Ishikawa (cell line): ENCODE results near the gene KPNA6.

ENCODE experiments used
- CEBPB ChIP-seq: IDR thresholded peaks from 2 replicates; pipeline ENCODE4 v1.6.1; 2012
- CREB1 ChIP-seq: IDR thresholded peaks from 2 replicates; pipeline ENCODE4 v1.6.1; 2012; ENCODE audit warnings: low read depth
- EGR1 ChIP-seq: IDR thresholded peaks from 2 replicates; pipeline ENCODE4 v1.6.1; 2012
- EP300 ChIP-seq: IDR thresholded peaks from 2 replicates; pipeline ENCODE4 v1.6.1; 2012; ENCODE audit warnings: borderline replicate concordance
- FOXM1 ChIP-seq: IDR thresholded peaks from 2 replicates; pipeline ENCODE4 v1.6.1; 2012; ENCODE audit warnings: low read depth, borderline replicate concordance
- NFIC ChIP-seq: IDR thresholded peaks from 2 replicates; pipeline ENCODE4 v1.6.1; 2012
- RAD21 ChIP-seq: IDR thresholded peaks from 2 replicates; pipeline ENCODE4 v1.6.1; 2012; ENCODE audit warnings: low read depth
- TAF1 ChIP-seq: IDR thresholded peaks from 2 replicates; pipeline ENCODE4 v1.6.1; 2012; ENCODE audit warnings: low read depth, mild to moderate bottlenecking
- TEAD4 ChIP-seq: IDR thresholded peaks from 2 replicates; pipeline ENCODE4 v1.6.1; 2012
- YY1 ChIP-seq: IDR thresholded peaks from 2 replicates; pipeline ENCODE4 v1.6.1; 2012; ENCODE audit warnings: low read depth
- ZBTB7A ChIP-seq: IDR thresholded peaks from 2 replicates; pipeline ENCODE4 v1.6.1; 2012; ENCODE audit warnings: low read depth
- TF ChIP-seq, protein P1 (sequence below): IDR thresholded peaks from 2 replicates; pipeline ENCODE4 v1.6.1; 2012
- TF ChIP-seq, protein P2 (sequence below): IDR thresholded peaks from 2 replicates; pipeline ENCODE4 v1.6.1; 2012; ENCODE audit warnings: low read depth, mild to moderate bottlenecking
- TF ChIP-seq, protein P3 (sequence below): IDR thresholded peaks from 2 replicates; pipeline ENCODE4 v1.6.1; 2012

DNA sequence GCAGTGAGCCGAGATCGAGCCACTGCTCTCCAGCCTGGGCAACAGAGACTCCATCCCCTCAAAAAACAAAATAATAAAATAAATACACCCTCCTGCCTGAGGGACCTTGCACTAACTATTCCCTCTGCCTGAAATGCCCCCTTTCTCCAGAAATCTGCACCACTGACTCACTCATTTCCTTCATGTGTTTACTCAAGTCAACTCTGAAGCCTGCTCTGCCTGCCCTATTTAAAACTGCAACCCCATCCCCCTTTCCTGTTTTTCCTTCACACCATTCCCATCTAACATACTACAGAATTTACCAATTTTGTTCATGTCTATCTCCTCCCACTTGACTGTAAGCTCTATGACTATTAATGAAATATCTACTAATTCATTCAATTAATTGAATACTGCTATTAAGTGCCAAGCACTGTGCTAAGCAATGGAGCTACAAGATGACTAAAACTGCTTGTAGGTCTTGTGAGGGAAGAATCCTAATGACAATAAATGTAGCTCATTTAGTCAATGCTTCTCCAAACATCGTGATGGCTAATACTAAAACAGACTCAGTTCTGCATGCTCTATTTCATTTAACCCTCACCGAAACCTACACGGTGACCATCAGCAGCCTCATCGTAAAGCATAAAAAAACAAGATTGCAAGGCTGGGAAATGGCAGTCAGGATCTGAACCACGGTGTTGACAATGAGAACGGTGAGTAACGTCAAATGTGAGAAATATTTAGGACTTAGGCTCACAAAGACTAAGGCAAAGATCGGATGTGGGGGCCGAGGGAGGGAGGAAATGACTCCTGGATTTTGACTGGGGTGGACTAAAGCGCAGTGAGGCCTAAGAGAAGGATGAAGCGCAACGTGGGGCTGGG, 35.9 kb upstream of the KPNA6 start:
- TF ChIP-seq, protein P1, sequence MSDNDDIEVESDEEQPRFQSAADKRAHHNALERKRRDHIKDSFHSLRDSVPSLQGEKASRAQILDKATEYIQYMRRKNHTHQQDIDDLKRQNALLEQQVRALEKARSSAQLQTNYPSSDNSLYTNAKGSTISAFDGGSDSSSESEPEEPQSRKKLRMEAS: no peak
- TF ChIP-seq ZBTB7A (no peak), YY1 (no peak), NFIC (no peak), RAD21 (no peak), EGR1 (no peak), TEAD4 (no peak), CEBPB (no peak), TAF1 (no peak), EP300 (no peak), CREB1 (no peak), FOXM1 (no peak)
- TF ChIP-seq, protein P2, sequence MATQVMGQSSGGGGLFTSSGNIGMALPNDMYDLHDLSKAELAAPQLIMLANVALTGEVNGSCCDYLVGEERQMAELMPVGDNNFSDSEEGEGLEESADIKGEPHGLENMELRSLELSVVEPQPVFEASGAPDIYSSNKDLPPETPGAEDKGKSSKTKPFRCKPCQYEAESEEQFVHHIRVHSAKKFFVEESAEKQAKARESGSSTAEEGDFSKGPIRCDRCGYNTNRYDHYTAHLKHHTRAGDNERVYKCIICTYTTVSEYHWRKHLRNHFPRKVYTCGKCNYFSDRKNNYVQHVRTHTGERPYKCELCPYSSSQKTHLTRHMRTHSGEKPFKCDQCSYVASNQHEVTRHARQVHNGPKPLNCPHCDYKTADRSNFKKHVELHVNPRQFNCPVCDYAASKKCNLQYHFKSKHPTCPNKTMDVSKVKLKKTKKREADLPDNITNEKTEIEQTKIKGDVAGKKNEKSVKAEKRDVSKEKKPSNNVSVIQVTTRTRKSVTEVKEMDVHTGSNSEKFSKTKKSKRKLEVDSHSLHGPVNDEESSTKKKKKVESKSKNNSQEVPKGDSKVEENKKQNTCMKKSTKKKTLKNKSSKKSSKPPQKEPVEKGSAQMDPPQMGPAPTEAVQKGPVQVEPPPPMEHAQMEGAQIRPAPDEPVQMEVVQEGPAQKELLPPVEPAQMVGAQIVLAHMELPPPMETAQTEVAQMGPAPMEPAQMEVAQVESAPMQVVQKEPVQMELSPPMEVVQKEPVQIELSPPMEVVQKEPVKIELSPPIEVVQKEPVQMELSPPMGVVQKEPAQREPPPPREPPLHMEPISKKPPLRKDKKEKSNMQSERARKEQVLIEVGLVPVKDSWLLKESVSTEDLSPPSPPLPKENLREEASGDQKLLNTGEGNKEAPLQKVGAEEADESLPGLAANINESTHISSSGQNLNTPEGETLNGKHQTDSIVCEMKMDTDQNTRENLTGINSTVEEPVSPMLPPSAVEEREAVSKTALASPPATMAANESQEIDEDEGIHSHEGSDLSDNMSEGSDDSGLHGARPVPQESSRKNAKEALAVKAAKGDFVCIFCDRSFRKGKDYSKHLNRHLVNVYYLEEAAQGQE: no peak
- TF ChIP-seq, protein P3, sequence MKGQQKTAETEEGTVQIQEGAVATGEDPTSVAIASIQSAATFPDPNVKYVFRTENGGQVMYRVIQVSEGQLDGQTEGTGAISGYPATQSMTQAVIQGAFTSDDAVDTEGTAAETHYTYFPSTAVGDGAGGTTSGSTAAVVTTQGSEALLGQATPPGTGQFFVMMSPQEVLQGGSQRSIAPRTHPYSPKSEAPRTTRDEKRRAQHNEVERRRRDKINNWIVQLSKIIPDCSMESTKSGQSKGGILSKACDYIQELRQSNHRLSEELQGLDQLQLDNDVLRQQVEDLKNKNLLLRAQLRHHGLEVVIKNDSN: no peak
